HEK293 (cell line): ENCODE data around the gene KATNAL2.

Experiments
- CTCF ChIA-PET: fragments of 350-600 bp; formaldehyde crosslinking; extraction: SDS; loops from one replicate; lab custom pipeline; 2021; ENCODE audit warnings: antibody characterized with exemption; lab: Yijun Ruan, JAX
- POLR2A ChIA-PET: fragments of 300-600 bp; formaldehyde crosslinking; extraction: SDS; loops from one replicate; lab custom pipeline; 2020; ENCODE audit warnings: antibody characterized with exemption, inconsistent platforms; lab: Yijun Ruan, JAX
- H3K27ac ChIP-seq: fragments of 200-500 bp; sonication (Bioruptor generic); 2 replicates; pipeline ENCODE4 v1.5.1; 2014; ENCODE audit warnings: low read depth, low read length, control low read depth, inconsistent platforms; ENCODE audit errors: extremely low read depth
- H3K36me3 ChIP-seq, 2 experiments: fragments of 200-500 bp in 1 of 2; sonication (Bioruptor generic) in 1 of 2; 1 replicate in 1 of 2; 2 replicates in 1 of 2; pipeline ENCODE4 v1.5.1; 2014 to 2017; ENCODE audit warnings: inconsistent platforms in 2 of 2, low read length in 2 of 2; ENCODE audit not compliant: control insufficient read depth in 2 of 2, insufficient read depth in 1 of 2
- H3K4me1 ChIP-seq: fragments of 200-500 bp; sonication (Bioruptor generic); 2 replicates; pipeline ENCODE4 v1.5.1; 2014; ENCODE audit warnings: mild to moderate bottlenecking, low read length, inconsistent platforms; ENCODE audit not compliant: control insufficient read depth, insufficient read depth
- H3K4me3 ChIP-seq: 2 replicates; pipeline ENCODE4 v1.5.1; 2011; ENCODE audit warnings: low read depth, mild to moderate bottlenecking, control low read depth, low read length, moderate library complexity
- H3K9me3 ChIP-seq: fragments of 200-500 bp; sonication (Bioruptor generic); 2 replicates; pipeline ENCODE4 v1.5.1; 2014; ENCODE audit warnings: low read depth, low read length, inconsistent platforms; ENCODE audit not compliant: control insufficient read depth, insufficient read depth
- GLIS2 ChIP-seq: fragments of 450-650 bp; formaldehyde crosslinking; IDR thresholded peaks from 2 replicates; pipeline ENCODE4 v1.5.1; 2016; ENCODE audit warnings: missing biosample characterization, missing genetic modification characterization
- INSM2 ChIP-seq: fragments of 450-650 bp; formaldehyde crosslinking; IDR thresholded peaks from 2 replicates; pipeline ENCODE4 v1.5.1; 2016; ENCODE audit warnings: missing biosample characterization, missing genetic modification characterization
- KLF1 ChIP-seq: fragments of 450-650 bp; formaldehyde crosslinking; IDR thresholded peaks from 2 replicates; pipeline ENCODE4 v1.5.1; 2016; ENCODE audit warnings: missing biosample characterization, missing genetic modification characterization
- ZBTB1 ChIP-seq: fragments of 450-650 bp; formaldehyde crosslinking; IDR thresholded peaks from 2 replicates; pipeline ENCODE4 v1.5.1; 2016; ENCODE audit warnings: missing biosample characterization, missing genetic modification characterization
- ZBTB20 ChIP-seq: fragments of 450-650 bp; formaldehyde crosslinking; IDR thresholded peaks from 2 replicates; pipeline ENCODE4 v1.5.1; 2016; ENCODE audit warnings: missing biosample characterization, missing genetic modification characterization
- ZFP41 ChIP-seq: fragments of 450-650 bp; formaldehyde crosslinking; IDR thresholded peaks from 2 replicates; pipeline ENCODE4 v1.5.1; 2016; ENCODE audit warnings: missing biosample characterization, missing genetic modification characterization, borderline replicate concordance
- ZNF2 ChIP-seq: fragments of 450-650 bp; formaldehyde crosslinking; IDR thresholded peaks from 2 replicates; pipeline ENCODE4 v1.5.1; 2016; ENCODE audit warnings: missing biosample characterization, missing genetic modification characterization
- ZNF223 ChIP-seq: fragments of 450-650 bp; formaldehyde crosslinking; IDR thresholded peaks from 2 replicates; pipeline ENCODE4 v1.5.1; 2016; ENCODE audit warnings: missing biosample characterization, missing genetic modification characterization
- ZNF311 ChIP-seq: fragments of 450-650 bp; formaldehyde crosslinking; IDR thresholded peaks from 2 replicates; pipeline ENCODE4 v1.5.1; 2017; ENCODE audit warnings: missing biosample characterization, missing genetic modification characterization, borderline replicate concordance
- ZNF341 ChIP-seq: fragments of 450-650 bp; formaldehyde crosslinking; IDR thresholded peaks from 2 replicates; pipeline ENCODE4; 2016; ENCODE audit warnings: low read depth, missing biosample characterization, missing genetic modification characterization
- ZNF366 ChIP-seq: fragments of 450-650 bp; formaldehyde crosslinking; conservative IDR thresholded peaks from 2 replicates; pipeline ENCODE4 v1.5.1; 2016; ENCODE audit warnings: missing biosample characterization, missing genetic modification characterization
- ZNF404 ChIP-seq: fragments of 450-650 bp; formaldehyde crosslinking; IDR thresholded peaks from 2 replicates; pipeline ENCODE4 v1.5.1; 2017; ENCODE audit warnings: missing biosample characterization, missing genetic modification characterization
- ZNF426 ChIP-seq: fragments of 450-650 bp; formaldehyde crosslinking; IDR thresholded peaks from 2 replicates; pipeline ENCODE4 v1.5.1; 2017; ENCODE audit warnings: missing biosample characterization, missing genetic modification characterization, mild to moderate bottlenecking, inconsistent platforms, moderate library complexity
- ZNF514 ChIP-seq: fragments of 450-650 bp; formaldehyde crosslinking; IDR thresholded peaks from 2 replicates; pipeline ENCODE4 v1.5.1; 2016; ENCODE audit warnings: missing biosample characterization, missing genetic modification characterization
- ZNF629 ChIP-seq: fragments of 450-650 bp; formaldehyde crosslinking; IDR thresholded peaks from 2 replicates; pipeline ENCODE4 v1.5.1; 2017; ENCODE audit warnings: missing biosample characterization, missing genetic modification characterization
- ZNF692 ChIP-seq: fragments of 450-650 bp; formaldehyde crosslinking; IDR thresholded peaks from 2 replicates; pipeline ENCODE4 v1.5.1; 2016; ENCODE audit warnings: missing biosample characterization, missing genetic modification characterization
- ZNF768 ChIP-seq: fragments of 450-650 bp; formaldehyde crosslinking; IDR thresholded peaks from 2 replicates; pipeline ENCODE4 v1.5.1; 2018; ENCODE audit warnings: missing biosample characterization, mild to moderate bottlenecking, missing genetic modification characterization
- ZNF776 ChIP-seq: fragments of 450-650 bp; formaldehyde crosslinking; IDR thresholded peaks from 2 replicates; pipeline ENCODE4 v1.5.0; 2017; ENCODE audit warnings: missing biosample characterization, missing genetic modification characterization, borderline replicate concordance
- ZNF777 ChIP-seq: fragments of 450-650 bp; formaldehyde crosslinking; IDR thresholded peaks from 2 replicates; pipeline ENCODE4 v1.5.1; 2017; ENCODE audit warnings: missing biosample characterization, missing genetic modification characterization, borderline replicate concordance
- ZSCAN30 ChIP-seq: fragments of 450-650 bp; IDR thresholded peaks from 2 replicates; pipeline ENCODE4 v1.5.1; 2018; ENCODE audit warnings: missing biosample characterization, mild to moderate bottlenecking, missing genetic modification characterization, moderate library complexity
- ZSCAN5A ChIP-seq: fragments of 450-650 bp; formaldehyde crosslinking; IDR thresholded peaks from 2 replicates; pipeline ENCODE4 v1.5.1; 2016; ENCODE audit warnings: missing biosample characterization, missing genetic modification characterization
- TF ChIP-seq, protein P1 (sequence below): fragments of 450-650 bp; formaldehyde crosslinking; IDR thresholded peaks from 2 replicates; pipeline ENCODE4 v1.5.1; 2017; ENCODE audit warnings: missing biosample characterization, mild to moderate bottlenecking, missing genetic modification characterization, moderate library complexity

The KATNAL2 gene

DNA sequence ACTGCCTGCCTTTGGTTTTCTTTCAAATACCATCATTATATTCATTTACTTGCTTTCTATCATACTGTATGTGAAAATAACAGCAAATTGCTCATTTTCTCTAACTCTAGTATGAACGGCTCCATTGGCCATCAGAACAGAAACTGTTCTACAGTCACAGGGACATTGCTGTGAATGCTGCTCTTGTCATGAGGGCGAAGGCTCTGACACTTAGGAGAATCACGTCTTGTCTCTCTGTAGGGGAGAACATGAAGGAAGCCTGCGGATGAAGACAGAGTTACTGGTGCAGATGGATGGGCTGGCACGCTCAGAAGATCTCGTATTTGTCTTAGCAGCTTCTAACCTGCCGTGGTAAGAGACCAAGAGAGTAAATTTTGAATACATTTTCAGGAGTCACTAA is 159.7 kb downstream of the KATNAL2 start (continued):
- TF ChIP-seq ZSCAN5A (tag by site-specific recombination) = no peak

DNA sequence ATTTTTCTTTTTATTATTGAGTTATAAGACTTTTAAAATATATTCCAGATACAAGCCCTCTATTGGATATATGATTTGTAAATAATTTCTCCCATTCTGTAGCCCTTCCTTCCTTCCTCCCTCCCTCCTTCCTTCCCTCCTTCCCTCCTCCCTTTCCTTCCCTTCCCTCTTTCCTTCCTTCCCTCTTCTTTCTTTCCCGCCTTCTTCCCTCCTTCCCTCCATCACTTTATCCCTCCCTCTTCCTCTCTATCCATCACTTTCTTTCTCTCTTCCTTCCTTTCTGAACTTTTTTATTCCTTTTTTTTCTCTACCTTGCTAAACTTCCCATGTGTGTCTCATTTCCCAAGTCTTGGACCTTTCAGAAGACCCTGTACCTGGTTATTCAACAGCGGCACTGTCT is 163.5 kb downstream of the KATNAL2 start:
- H3K4me1 ChIP-seq = no peaks in the 10 kb centered on the region
- H3K27ac ChIP-seq = no peak overlapping the region
- H3K4me3 ChIP-seq = no peak overlapping the region
- ChIA-PET CTCF (interaction anchor here (0.8 kb wide), 1 partner anchor 19 kb away, joined by 4 read pairs; no protein-coding TSS in a partner anchor), POLR2A (no interaction called here)
- TF ChIP-seq ZNF366 (tag by site-specific recombination) (peak; percentile 70), ZNF692 (tag by site-specific recombination) (no peak)
- H3K9me3 ChIP-seq = no peaks in the 10 kb centered on the region
- no peaks in the 10 kb centered on the region for H3K36me3 ChIP-seq

- CTCF ChIA-PET = interaction anchor here (0.8 to 1.3 kb wide), 2 partner anchors 18 to 31 kb away, joined by 4 to 5 read pairs; no protein-coding TSS in a partner anchor
- Histone ChIP-seq H3K4me1 (no peaks in the 10 kb centered on the region), H3K36me3 (no peaks in the 10 kb centered on the region), H3K27ac (no peak overlapping the region), H3K9me3 (no peaks in the 10 kb centered on the region), H3K4me3 (no peak overlapping the region)
- no peak for TF ChIP-seq ZNF629 (tag by site-specific recombination)
- TF ChIP-seq KLF1 (tag by site-specific recombination) = no peak
- no peak for TF ChIP-seq INSM2 (tag by site-specific recombination)
- no peak for TF ChIP-seq ZNF514
- no peak for TF ChIP-seq ZNF777 (tag by site-specific recombination)
- no peak for TF ChIP-seq ZNF426 (tag by site-specific recombination)
- no peak for TF ChIP-seq GLIS2 (tag by site-specific recombination)
- TF ChIP-seq ZBTB20 (tag by site-specific recombination) = no peak
- TF ChIP-seq, protein P1, sequence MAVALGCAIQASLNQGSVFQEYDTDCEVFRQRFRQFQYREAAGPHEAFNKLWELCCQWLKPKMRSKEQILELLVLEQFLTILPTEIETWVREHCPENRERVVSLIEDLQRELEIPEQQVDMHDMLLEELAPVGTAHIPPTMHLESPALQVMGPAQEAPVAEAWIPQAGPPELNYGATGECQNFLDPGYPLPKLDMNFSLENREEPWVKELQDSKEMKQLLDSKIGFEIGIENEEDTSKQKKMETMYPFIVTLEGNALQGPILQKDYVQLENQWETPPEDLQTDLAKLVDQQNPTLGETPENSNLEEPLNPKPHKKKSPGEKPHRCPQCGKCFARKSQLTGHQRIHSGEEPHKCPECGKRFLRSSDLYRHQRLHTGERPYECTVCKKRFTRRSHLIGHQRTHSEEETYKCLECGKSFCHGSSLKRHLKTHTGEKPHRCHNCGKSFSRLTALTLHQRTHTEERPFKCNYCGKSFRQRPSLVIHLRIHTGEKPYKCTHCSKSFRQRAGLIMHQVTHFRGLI (tag by site-specific recombination) = no peak
- TF ChIP-seq ZNF2 = no peak
- TF ChIP-seq ZBTB1 (tag by site-specific recombination) = no peak
- TF ChIP-seq ZNF404 (tag by site-specific recombination) = no peak
- TF ChIP-seq ZSCAN30 (tag by site-specific recombination) = no peak
- TF ChIP-seq ZFP41 (tag by site-specific recombination) = no peak
- TF ChIP-seq ZNF223 = no peak
- TF ChIP-seq ZNF311 (tag by site-specific recombination) = no peak
- no peak for TF ChIP-seq ZNF768
- TF ChIP-seq ZNF776 = no peak
- no peak for TF ChIP-seq ZNF341 (tag by site-specific recombination)
- POLR2A ChIA-PET = no interaction called here
These were observed 164.2 kb downstream of the KATNAL2 start for GRCh38 chr18:47081578-47081977.
